ENCODE measurements around the gene USP48. TPM values are rescaled to one million over a fixed set of nuclear protein-coding genes. Genes with fewer than 3 reads are reported as not detected.

USP48 gene
- total RNA-seq, 4 donors from 2014 or later = 39.2 to 83.1 (median 51.5) TPM

DNA sequence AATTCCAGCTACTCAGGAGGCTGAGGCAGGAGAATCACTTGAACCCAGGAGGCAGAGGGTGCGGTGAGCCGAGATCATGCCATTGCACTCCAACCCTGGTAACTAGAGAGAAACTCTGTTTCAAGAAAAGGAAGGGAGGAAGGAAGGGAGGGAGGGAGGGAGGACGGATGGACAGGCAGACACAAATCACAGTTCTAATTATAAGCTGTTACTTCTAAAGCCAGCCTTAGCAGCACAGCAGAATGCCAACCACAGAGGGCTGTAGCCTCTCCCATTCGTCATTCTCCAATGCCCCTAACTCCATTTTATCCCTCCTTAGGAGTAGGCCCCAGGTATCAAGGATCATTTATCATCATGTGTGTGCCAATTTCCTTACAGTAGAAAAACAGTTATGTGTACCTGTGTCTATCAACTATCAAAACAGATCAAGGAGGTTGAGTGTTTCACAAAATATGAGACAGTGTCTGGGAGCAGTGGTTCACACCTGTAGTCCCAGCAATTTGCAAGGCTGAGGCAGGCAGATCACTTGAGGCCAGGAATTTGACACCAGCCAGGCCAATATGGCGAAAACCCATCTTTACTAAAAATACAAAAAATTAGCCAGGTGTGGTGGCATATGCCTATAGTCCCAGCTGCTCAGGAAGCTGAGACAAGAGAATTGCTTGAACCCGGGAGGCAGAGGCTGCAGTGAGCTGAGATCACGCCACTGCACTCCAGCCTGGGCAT is 19.1 kb downstream of the USP48 start:
- 66% methylated on average over 6 of the region's 7 CpGs; no CpG with 5 or more reads in 1 of the 2 donors for WGBS, 2 donors (ENCODE audit: low coverage in 1 of 2)
- H3K4me1 ChIP-seq = peaks cover 4 to 90% (median 27%) of the 10 kb centered on the region in 3 donors
- ATAC-seq = no peak

GRCh38 chr1:21763236-21763635 is 19.7 kb downstream of the USP48 start:
- 93 to 95% methylated on average over 4 to 8 of the region's 10 CpGs for WGBS, 2 donors (ENCODE audit: low coverage in 1 of 2)
- H3K27me3 ChIP-seq = no peaks in the 10 kb centered on the region
- H3K4me1 ChIP-seq = peaks cover 4 to 90% (median 25%) of the 10 kb centered on the region in 3 donors
- no peak overlapping the region for H3K4me3 ChIP-seq
- H3K9me3 ChIP-seq = no peaks in the 10 kb centered on the region
- no peak for ATAC-seq
- peak overlapping the region in 2 of 4 donors; percentile 65 to 75 for H3K27ac ChIP-seq
- no peaks in the 10 kb centered on the region for H3K36me3 ChIP-seq
- TF ChIP-seq EP300 (IDR thresholded peaks at IDR 0.05) = no peak
- TF ChIP-seq POLR2A (IDR thresholded peaks at IDR 0.05) = no peak
- TF ChIP-seq CTCF (IDR thresholded peaks at IDR 0.05) = no peak
- no peak for TF ChIP-seq POLR2AphosphoS5 (IDR thresholded peaks at IDR 0.05)

More for the DNA sequence above, 19.1 kb downstream of the USP48 start:
- H3K36me3 ChIP-seq = no peaks in the 10 kb centered on the region
- no peaks in the 10 kb centered on the region for H3K9me3 ChIP-seq
- H3K27ac ChIP-seq = peak overlapping the region in 3 of 4 donors; percentile 58 to 75 (median 65)
- no peak for TF ChIP-seq POLR2AphosphoS5 (IDR thresholded peaks at IDR 0.05)
- TF ChIP-seq POLR2A (IDR thresholded peaks at IDR 0.05) = no peak
- no peak for TF ChIP-seq CTCF (IDR thresholded peaks at IDR 0.05)
- TF ChIP-seq EP300 (IDR thresholded peaks at IDR 0.05) = no peak
- H3K4me3 ChIP-seq = no peak overlapping the region
- no peaks in the 10 kb centered on the region for H3K27me3 ChIP-seq

DNA sequence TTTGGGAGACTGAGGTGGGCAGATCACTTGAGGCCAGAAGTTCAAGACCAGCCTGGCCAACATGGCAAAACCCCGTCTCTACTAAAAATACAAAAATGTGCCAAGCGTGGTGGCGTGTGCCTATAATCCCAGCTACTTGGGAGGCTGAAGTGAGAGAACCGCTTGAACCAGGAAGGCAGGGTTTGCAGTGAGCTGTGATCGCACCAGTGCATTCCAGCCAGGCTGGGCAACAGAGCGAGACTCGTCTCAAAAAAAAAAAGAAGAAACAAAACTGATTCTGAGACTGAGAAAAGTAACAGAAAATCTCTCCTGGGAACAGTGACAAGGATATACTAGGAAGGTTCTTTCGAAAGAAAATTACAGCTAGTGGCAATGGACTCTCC is 20.9 kb downstream of the USP48 start:
- no peak overlapping the region for H3K4me3 ChIP-seq
- no peaks in the 10 kb centered on the region for H3K36me3 ChIP-seq
- no peak for ATAC-seq
- H3K4me1 ChIP-seq = peaks cover 4 to 79% (median 22%) of the 10 kb centered on the region in 3 donors
- H3K27ac ChIP-seq = no peak overlapping the region
- no peaks in the 10 kb centered on the region for H3K27me3 ChIP-seq
- WGBS, 2 donors (ENCODE audit: low coverage in 1 of 2) = 85 to 100% methylated on average over 2 to 4 of the region's 8 CpGs
- no peaks in the 10 kb centered on the region for H3K9me3 ChIP-seq
- TF ChIP-seq POLR2A (IDR thresholded peaks at IDR 0.05) (no peak), POLR2AphosphoS5 (IDR thresholded peaks at IDR 0.05) (no peak), EP300 (IDR thresholded peaks at IDR 0.05) (no peak), CTCF (IDR thresholded peaks at IDR 0.05) (no peak)

DNA sequence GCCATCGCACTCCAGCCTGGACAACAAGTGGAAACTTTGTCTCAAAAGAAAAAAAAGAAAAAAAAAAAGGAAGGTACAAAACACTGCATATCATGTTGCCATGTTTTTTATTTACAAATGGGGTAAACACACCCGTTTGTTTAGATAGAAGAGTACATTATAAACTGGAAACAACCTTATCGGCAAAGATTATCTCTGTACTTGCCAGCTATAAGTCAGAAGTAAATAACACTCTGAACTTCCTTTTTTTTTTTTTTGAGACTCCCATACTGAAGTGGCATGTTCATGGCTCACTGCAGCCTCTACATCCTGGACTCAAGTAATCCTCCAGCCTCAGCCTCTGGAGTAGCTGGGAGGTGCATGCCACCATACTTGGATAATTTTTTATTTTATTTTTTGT is 21.9 kb downstream of the USP48 start:
- Histone ChIP-seq H3K27me3 (no peaks in the 10 kb centered on the region), H3K27ac (no peak overlapping the region), H3K4me3 (no peak overlapping the region), H3K4me1 (peaks cover 4 to 72% (median 20%) of the 10 kb centered on the region in 3 donors), H3K36me3 (peaks cover 0 to 8% of the 10 kb centered on the region in 2 donors), H3K9me3 (no peaks in the 10 kb centered on the region)
- WGBS, 2 donors (ENCODE audit: low coverage in 1 of 2) = 50% methylated on average over 2 of the region's 3 CpGs
- TF ChIP-seq EP300 (IDR thresholded peaks at IDR 0.05) (no peak), CTCF (IDR thresholded peaks at IDR 0.05) (no peak)
- no peak for ATAC-seq

GRCh38 chr1:21759818-21760217 is 23.1 kb downstream of the USP48 start:
- Histone ChIP-seq H3K36me3 (peaks cover 0 to 21% of the 10 kb centered on the region in 2 donors), H3K27me3 (no peaks in the 10 kb centered on the region), H3K4me1 (peaks cover 4 to 60% (median 18%) of the 10 kb centered on the region in 3 donors), H3K27ac (no peak overlapping the region), H3K9me3 (no peaks in the 10 kb centered on the region), H3K4me3 (no peak overlapping the region)
- ATAC-seq = no peak
- no peak for TF ChIP-seq POLR2A (IDR thresholded peaks at IDR 0.05)
- TF ChIP-seq CTCF (IDR thresholded peaks at IDR 0.05) = no peak
- WGBS, 2 donors (ENCODE audit: low coverage in 1 of 2) = 63 to 68% methylated on average over 2 of the region's 2 CpGs
